NCI-H1417 treated with DMSO at 0.1 percent for 48 hours (cell line): ENCODE data around the gene ADAMTS17.

Source experiments
- DNase-seq: peaks from one replicate; lab custom pipeline; 2025; lab: John Stamatoyannopoulos, UW

ADAMTS17 gene

DNA sequence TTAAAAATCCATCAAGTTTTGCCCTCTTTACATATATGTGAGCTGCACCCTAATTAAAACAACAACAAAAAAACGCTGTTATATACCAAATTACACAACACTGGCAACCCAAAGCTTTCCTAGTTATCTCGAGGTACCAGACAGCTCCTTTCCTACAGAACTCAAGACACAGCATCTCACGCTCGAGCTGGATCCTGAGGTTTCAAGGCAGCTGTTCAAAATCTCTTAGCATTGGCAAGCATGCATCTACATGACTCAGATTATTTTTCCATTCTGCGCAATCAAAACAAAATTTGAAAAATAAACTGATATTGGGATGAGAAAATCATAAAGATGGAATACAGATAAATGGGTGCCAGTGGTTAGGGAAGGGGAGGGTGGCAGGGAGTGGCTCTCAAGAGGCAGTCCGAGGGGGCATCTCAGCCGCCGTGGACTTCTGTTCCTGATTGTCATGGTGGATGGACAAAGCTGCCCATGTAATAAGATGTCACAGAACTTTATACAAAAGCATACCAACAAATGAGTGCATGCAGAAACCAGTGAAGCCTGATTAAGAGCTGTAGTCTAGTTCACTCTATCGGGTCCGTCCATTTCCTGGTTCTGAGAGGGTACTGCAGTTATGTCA lies 91.5 kb downstream of the ADAMTS17 start:
- DNase-seq = no peak

GRCh38 chr15:100249096-100249815 lies 92.5 kb downstream of the ADAMTS17 start:
- DNase-seq = no peak

DNA sequence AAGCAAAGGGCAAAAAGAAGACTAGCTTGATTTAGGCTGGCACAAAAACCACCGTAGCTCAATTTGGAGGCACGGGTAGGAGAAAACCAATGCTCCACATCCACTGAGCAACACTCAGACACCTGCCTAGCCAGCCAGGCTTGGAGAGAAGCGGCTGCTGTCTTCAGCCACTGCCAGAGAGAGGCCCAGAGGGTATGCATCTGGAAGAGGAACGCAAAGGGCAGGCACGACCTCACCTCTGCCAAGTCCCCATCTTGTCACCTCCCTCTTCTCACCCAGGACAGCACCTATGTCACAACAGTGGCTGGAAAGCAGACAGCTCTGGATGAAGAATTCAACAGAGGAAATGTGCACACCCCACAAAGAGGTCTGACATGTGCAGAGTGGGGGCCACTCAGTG lies 93.5 kb downstream of the ADAMTS17 start:
- no peak for DNase-seq

DNA sequence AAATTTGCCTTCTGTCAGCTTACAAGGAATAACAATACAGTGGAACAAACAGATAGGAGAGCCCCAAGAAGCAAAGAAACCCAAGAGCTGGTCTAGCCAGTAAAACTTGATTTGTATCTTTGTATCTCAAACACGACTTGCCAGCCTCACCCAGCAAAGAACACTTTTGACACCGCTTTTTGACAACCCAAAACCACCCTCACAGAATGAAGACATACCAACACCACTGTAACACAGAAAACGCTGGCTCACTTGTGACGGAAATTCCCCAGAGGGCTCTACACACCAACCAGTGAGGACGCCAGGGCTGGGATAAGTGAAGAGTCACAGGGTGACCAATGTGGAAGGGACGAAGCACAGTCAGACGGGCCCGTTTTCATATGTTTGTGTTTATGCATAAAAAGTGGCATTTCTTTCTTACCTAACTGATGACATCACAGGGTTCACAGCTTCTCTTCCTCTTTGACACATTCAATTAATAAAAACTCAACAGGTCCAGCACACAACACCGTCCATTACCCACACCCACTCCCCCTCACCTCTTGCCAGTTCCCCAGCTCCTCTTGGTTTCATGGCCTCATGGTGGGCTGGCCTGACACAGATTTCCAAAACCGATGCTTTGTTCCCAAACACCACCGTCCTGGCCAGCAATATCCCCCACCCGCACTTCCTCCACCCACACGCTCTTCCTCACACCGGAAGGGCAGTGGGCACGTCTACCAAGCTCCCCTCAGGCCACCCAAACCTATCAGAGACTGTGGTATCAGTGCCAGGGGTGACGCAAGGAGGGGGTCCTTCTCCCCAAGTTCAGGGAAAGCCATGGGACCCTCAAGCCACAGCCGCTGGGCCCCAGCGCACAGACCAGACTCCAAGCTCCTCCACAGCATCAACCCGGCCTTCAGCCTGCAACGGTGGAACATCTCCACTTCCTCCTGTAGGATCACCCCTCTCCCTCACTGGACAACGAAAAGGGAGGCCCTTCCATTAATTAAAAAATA lies 94.2 kb downstream of the ADAMTS17 start:
- no peak for DNase-seq

DNA sequence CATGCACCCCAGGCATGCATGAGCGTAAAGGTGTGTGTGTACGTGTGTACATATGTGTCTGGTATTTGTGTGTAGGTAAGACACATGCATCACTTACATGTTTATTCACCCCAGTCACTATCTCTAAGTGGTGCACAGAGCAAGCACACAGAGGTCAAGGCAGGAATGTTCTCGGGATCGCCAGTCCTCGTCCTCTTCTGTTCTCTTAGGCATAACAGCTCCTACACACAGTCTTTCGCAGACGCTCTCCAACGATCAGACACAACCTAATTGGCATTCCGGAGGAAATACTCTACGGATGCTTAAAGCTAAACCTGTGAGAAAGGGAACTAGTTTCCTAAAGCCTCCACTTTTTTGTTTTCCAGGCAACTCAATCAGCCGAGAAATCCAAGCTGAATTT lies 95.9 kb downstream of the ADAMTS17 start:
- DNase-seq = no peak

DNA sequence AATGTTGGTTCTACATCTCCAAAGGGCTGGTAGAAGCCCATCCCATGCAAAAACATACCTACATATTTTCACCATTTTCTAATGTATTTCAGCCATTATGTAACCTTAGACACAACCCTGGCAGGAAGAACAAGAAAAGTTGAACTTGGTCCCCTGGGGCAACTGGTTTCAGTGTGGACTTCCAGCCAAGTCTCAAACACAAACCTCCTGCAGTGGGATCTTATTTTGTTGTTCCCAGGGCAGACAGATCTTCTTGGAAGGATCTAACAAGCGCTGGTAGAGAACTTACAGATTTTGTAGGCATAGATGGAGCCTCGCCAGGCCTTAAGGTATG lies 96.3 kb downstream of the ADAMTS17 start:
- no peak for DNase-seq

- no peak for DNase-seq
Measured at GRCh38 chr15:100244796-100245486, 96.8 kb downstream of the ADAMTS17 start.

DNA sequence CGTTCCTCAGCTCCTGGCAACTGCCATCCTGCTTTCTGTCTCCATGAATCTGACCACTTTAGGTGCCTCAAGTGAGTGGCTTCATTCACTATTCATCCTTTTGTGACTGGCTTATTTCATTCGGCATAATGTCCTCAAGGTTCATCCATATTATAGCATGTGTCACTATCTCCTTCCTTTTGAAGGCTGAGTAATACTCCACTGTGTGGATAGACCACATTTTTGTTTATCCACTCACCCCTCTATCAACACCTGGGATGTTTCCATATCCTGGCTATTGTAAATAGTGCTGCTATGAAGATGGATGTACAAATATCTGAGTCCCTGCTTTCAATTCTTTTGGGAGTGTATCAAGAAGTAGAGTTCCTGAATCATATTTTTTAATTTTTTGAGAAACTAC lies 98.8 kb downstream of the ADAMTS17 start:
- no peak for DNase-seq

DNA sequence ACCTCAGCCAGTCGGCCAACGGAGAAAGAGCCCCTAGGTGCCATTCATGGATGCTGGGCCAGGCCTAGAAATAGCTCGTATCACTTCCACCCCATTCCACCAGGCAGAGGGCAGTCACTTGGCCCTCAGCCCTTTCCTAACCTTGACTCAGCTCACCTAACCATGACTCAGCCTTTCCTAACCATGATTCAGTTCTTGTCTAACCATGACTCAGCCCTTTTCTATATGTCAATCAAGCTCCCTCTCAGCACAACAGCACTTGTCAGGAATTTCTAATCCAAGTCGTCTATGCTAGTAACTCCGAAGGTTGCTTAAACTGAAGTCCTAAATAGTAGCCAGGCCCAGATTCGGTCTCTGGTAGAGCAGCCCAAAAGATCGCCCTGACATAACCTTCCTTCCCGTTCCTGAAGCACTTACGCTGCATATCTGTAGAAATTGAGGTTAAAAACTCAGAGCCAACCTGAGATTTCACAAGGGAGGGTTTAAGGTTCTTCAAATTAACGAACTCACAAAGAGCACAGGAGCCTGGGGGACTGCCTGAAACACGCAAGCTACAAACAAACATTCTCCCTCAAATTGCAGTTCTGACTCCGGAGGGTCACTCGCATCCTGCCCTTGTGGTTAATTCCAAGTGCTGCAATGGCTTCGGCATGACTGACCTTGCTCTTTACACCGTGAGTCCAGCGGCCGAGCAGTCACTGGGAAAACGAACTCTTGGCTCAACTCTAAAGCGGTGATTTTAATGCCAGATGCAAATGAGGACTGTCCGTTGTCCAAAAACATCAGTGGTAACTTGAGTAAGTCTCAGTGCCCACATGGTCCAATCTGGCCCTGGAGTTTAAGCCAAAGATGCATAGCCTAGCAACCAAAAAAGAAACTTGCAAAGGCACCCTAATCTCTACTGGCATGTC lies 99.9 kb downstream of the ADAMTS17 start:
- no peak for DNase-seq

GRCh38 chr15:100236981-100237720 lies 104.6 kb downstream of the ADAMTS17 start:
- DNase-seq = no peak

- no peak for DNase-seq
Measured at GRCh38 chr15:100235030-100235617, 106.7 kb downstream of the ADAMTS17 start.

DNA sequence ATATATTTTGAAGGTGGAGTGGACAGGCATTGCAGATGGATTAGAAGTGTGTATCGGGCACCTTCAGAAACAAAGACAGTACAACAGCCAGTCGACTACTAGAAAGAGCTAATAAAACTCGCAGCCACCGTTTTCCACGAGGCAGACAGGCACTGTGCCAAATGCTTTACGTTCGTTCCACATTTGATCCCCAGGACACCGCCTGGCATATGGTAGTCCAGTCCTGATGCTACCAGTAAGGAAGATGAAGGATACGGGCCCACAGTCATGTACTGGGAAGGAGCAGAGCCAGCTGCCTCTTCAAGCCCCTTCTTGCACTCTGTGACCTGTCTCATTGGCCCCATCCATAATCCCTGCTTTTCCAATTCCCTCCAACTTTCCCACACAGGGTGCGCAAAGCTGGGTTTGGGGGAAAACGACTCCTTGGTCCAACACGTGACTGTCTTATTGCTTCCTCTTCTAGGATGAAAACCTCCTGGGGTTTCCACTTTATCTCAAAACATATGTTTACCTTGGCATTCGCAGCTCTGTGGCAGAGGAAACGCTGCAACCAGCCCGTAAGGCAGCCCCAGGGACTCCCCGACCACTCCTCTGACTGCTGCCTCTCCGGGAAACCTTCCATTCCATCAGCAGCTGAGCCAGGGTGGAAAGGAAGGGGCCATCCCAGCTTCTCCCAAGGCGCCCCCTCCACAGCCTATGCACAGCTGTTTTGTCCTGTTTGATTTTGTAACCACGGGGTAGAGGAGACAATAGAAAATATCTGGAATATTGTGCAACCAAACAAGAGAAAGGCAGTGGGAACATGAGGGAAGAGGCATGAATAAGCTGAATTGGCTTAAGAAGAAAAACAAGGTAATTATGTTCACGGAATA lies 107.4 kb downstream of the ADAMTS17 start:
- DNase-seq = no peak

DNA sequence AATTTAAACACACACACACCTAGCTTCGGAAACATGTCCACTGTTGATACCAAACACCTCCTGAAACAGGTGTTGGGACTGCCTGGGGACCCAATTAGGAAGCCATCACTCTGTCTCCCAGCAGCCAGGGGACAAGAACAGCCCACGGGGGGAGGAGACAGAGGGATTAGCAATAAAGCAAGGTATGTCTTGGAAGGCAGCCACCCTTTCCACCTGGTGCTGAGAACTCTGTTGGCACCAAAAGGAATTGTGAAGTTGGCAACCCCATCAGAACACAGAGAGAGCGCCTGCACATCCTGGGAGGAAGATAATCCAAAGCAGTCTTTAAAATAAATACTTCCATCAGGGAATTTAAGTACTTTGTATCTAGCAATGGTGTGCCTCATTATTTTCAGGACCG lies 111.0 kb downstream of the ADAMTS17 start:
- no peak for DNase-seq

- DNase-seq = no peak
Measured at GRCh38 chr15:100229181-100230163, 112.3 kb downstream of the ADAMTS17 start.

DNA sequence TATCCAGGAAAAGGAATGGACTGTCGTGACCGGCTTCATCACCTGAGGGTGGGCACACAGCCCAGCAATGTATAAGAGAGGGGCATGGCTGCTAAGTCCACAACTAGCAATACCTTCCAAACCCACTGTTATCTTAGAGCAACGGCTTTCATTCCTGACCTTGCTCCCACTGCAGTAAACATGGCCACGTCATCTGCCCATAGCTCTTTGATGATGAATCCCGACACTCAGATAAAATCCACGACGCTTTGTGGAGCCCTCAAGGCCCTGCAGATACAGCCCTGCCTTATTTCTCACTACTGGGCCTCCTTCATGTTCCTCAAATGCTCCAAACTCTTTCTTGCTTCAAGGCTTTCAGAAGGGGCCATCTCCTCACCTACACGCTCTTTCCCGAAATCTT lies 114.0 kb downstream of the ADAMTS17 start:
- no peak for DNase-seq

DNA sequence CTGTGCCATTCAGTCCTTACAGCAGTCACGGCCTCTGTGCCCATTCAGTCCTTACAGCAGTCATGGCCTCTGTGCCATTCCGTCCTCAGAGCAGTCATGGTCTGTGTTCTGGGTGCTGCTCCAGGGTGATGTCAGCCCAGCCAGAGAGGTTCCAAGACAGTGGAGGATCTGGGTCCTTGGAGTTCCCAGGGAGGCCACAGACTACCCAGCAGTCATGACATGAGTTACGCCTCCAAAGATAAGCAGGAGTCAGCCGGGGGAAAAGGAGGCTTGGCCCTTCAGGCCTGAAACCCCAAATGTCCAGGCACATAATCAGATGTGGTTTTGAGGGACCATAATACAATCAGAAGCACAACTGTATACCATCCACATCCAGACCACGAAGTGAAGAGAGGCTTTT lies 115.7 kb downstream of the ADAMTS17 start:
- no peak for DNase-seq
